ENCODE measurements around the gene MAP6. TPM values are rescaled to one million over a fixed set of nuclear protein-coding genes. Genes with fewer than 3 reads are reported as not detected.

The MAP6 gene
- total and polyA plus RNA-seq, 8 donors: 0.58 to 27.2 (median 3.6) TPM

GRCh38 chr11:75542088-75542438 lies 126.8 kb downstream of the MAP6 start:
- DNase-seq: no peak
- H3K4me1 ChIP-seq: no peaks in the 10 kb centered on the region
- peaks cover 0 to 13% (median 0%) of the 10 kb centered on the region in 3 donors for H3K27me3 ChIP-seq
- no peak overlapping the region for H3K4me3 ChIP-seq
- intact Hi-C loops (cut with DNase I; ENCODE audit: low total_unique reads): no loop called here
- TF ChIP-seq POLR2AphosphoS5 (IDR thresholded peaks at IDR 0.05) (no peak), CTCF (IDR thresholded peaks at IDR 0.05) (no peak), POLR2A (IDR thresholded peaks at IDR 0.05) (no peak), EP300 (IDR thresholded peaks at IDR 0.05) (no peak)
- WGBS, 5 donors: 71 to 88% (median 83%) methylated on average over 1 of the region's 1 CpG; no CpG with 5 or more reads in 1 of the 5 donors
- H3K36me3 ChIP-seq: no peaks in the 10 kb centered on the region
- no peaks in the 10 kb centered on the region for H3K9me3 ChIP-seq
- no peak overlapping the region for H3K27ac ChIP-seq

- 88 to 96% (median 95%) methylated on average over 4 of the region's 4 CpGs for WGBS, 5 donors
- H3K9me3 ChIP-seq: no peaks in the 10 kb centered on the region
- intact Hi-C loops (cut with DNase I; ENCODE audit: low total_unique reads): no loop called here
- TF ChIP-seq EP300 (IDR thresholded peaks at IDR 0.05): no peak
- no peak for TF ChIP-seq POLR2AphosphoS5 (IDR thresholded peaks at IDR 0.05)
- TF ChIP-seq POLR2A (IDR thresholded peaks at IDR 0.05): no peak
- TF ChIP-seq CTCF (IDR thresholded peaks at IDR 0.05): no peak
- no peaks in the 10 kb centered on the region for H3K4me1 ChIP-seq
- H3K27me3 ChIP-seq: peaks cover 0 to 13% (median 0%) of the 10 kb centered on the region in 3 donors
- DNase-seq: no peak
- no peaks in the 10 kb centered on the region for H3K36me3 ChIP-seq
- no peak overlapping the region for H3K27ac ChIP-seq
- no peak overlapping the region for H3K4me3 ChIP-seq
Measured at GRCh38 chr11:75541193-75542087, 127.4 kb downstream of the MAP6 start.

- Histone ChIP-seq H3K36me3 (no peaks in the 10 kb centered on the region), H3K27me3 (no peaks in the 10 kb centered on the region), H3K27ac (no peak overlapping the region), H3K9me3 (no peaks in the 10 kb centered on the region), H3K4me1 (no peaks in the 10 kb centered on the region), H3K4me3 (no peak overlapping the region)
- DNase-seq: no peak
- 67 to 79% (median 71%) methylated on average over 9 of the region's 9 CpGs for WGBS, 5 donors
- TF ChIP-seq CTCF (IDR thresholded peaks at IDR 0.05): no peak
- no peak for TF ChIP-seq POLR2A (IDR thresholded peaks at IDR 0.05)
- no peak for TF ChIP-seq EP300 (IDR thresholded peaks at IDR 0.05)
- no peak for TF ChIP-seq POLR2AphosphoS5 (IDR thresholded peaks at IDR 0.05)
- intact Hi-C loops (cut with DNase I; ENCODE audit: low total_unique reads): loop anchor here (10.0 kb wide), 1 partner anchor 255 kb away; no protein-coding TSS in a partner anchor
Measured at GRCh38 chr11:75539459-75540334, 129.1 kb downstream of the MAP6 start.
